Endothelial cell (in vitro differentiated cells): ENCODE measurements around the gene FICD. TPM values are rescaled to one million over a fixed set of nuclear protein-coding genes. Genes with fewer than 3 reads are reported as not detected.

Experiments
- DNase-seq: peaks from one replicate; pipeline ENCODE4 v3.0.0; 2021; ENCODE audit warnings: low spot score
- H3K27ac Mint-ChIP-seq: one replicate; pipeline ENCODE4 v1.8.0; 2021; ENCODE audit warnings: mixed read lengths, inconsistent platforms; ENCODE audit not compliant: unreplicated experiment
- H3K27me3 Mint-ChIP-seq: one replicate; pipeline ENCODE4 v1.8.0; 2021; ENCODE audit warnings: mild to moderate bottlenecking, moderate library complexity, mixed read lengths, inconsistent platforms; ENCODE audit not compliant: unreplicated experiment
- H3K36me3 Mint-ChIP-seq: one replicate; pipeline ENCODE4 v1.8.0; 2021; ENCODE audit warnings: mild to moderate bottlenecking, low read depth, mixed read lengths, inconsistent platforms; ENCODE audit not compliant: unreplicated experiment
- H3K4me1 Mint-ChIP-seq: one replicate; pipeline ENCODE4 v1.8.0; 2021; ENCODE audit warnings: mild to moderate bottlenecking, mixed read lengths, inconsistent platforms; ENCODE audit not compliant: unreplicated experiment
- H3K4me3 Mint-ChIP-seq: one replicate; pipeline ENCODE4 v1.8.0; 2021; ENCODE audit warnings: mild to moderate bottlenecking, mixed read lengths, inconsistent platforms; ENCODE audit not compliant: unreplicated experiment
- H3K9me3 Mint-ChIP-seq: one replicate; pipeline ENCODE4 v1.8.0; 2021; ENCODE audit warnings: mixed read lengths, inconsistent platforms; ENCODE audit not compliant: unreplicated experiment
- total RNA-seq: library from RNA; stranded (reverse); fragmentation: NEBNext Ultra II Directional; extraction: Animal tissue kit (Norgen Biotek cat#: 25700); gene quantifications from one replicate; pipeline ENCODE4 v1.2.1, GENCODE V29; 2021; ENCODE audit not compliant: unreplicated experiment
- TF ChIP-seq, protein P1 (sequence below): fragments of 200-600 bp; sonication (generic); IDR thresholded peaks from one replicate; pipeline ENCODE4 v1.5.0; 2021; ENCODE audit warnings: antibody characterized with exemption; ENCODE audit not compliant: unreplicated experiment

Gene FICD
- total RNA-seq, 1 donor from 2014 or later = 5.5 TPM

DNA sequence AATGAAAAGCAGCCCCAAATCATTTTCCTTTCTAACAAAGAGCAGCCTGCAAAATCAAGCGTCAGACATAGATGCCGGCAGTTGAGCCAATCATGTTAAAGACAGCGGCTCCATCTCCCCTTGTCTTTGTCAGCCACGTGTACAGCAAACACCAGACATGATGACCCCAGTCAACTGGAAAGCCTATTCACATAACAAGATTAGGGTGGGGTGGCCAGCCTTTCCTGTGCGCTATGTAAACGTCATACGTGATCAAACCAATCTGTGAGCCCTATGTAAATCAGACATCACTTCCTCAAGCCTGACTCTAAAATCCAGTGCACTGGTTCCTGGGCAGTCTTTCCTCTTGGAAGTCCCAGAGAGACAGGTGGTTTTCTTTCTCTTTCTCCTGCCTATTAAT, 9.9 kb upstream of the FICD start:
- Mint-ChIP-seq H3K4me3 (no peak overlapping the region), H3K27me3 (peaks cover 1% of the 10 kb centered on the region)

DNA sequence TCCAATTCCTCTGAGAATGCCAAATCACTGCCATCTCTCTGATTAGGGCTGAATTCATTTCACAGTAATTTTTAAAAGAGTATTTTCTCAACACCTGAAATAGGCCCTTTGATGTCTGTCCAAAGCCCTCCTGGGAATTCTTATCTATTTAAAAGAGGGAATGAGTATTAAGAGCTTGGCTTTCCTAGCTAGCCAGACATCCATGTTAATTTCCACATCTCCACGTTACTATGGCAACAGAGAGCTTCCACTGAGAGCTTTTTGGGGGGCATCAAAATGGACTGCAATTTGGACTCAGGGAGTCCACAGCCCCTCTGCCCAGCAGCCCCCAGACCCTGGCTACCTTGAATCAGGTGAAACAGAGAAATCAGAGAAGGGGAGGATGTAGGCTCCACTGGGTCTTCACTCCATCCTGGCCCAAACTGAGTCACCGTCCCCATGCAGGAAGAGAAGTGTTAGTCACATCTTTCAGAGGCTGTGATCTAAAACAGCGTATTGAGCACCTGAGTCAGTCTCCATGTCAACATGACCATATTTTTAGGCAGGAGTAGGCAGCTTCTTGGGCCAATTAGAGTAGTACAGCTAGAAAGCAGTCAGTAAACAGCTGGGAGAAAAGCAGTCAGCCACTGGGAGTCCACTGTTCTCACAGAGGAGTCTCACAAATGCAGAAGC, 7.0 kb upstream of the FICD start:
- no peaks in the 10 kb centered on the region for H3K27me3 Mint-ChIP-seq
- TF ChIP-seq, protein P1, sequence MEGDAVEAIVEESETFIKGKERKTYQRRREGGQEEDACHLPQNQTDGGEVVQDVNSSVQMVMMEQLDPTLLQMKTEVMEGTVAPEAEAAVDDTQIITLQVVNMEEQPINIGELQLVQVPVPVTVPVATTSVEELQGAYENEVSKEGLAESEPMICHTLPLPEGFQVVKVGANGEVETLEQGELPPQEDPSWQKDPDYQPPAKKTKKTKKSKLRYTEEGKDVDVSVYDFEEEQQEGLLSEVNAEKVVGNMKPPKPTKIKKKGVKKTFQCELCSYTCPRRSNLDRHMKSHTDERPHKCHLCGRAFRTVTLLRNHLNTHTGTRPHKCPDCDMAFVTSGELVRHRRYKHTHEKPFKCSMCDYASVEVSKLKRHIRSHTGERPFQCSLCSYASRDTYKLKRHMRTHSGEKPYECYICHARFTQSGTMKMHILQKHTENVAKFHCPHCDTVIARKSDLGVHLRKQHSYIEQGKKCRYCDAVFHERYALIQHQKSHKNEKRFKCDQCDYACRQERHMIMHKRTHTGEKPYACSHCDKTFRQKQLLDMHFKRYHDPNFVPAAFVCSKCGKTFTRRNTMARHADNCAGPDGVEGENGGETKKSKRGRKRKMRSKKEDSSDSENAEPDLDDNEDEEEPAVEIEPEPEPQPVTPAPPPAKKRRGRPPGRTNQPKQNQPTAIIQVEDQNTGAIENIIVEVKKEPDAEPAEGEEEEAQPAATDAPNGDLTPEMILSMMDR = no peak
- no peak overlapping the region for H3K4me3 Mint-ChIP-seq
- no peak overlapping the region for H3K27ac Mint-ChIP-seq
- H3K4me1 Mint-ChIP-seq = peaks cover 5% of the 10 kb centered on the region
- no peaks in the 10 kb centered on the region for H3K36me3 Mint-ChIP-seq
- no peak for DNase-seq
- H3K9me3 Mint-ChIP-seq = peaks cover 3% of the 10 kb centered on the region

More for the DNA sequence above, 9.9 kb upstream of the FICD start:
- no peak for DNase-seq
- H3K27ac Mint-ChIP-seq = no peak overlapping the region
- TF ChIP-seq, protein P1 = no peak
- no peaks in the 10 kb centered on the region for H3K4me1 Mint-ChIP-seq
- no peaks in the 10 kb centered on the region for H3K36me3 Mint-ChIP-seq
- peaks cover 5% of the 10 kb centered on the region for H3K9me3 Mint-ChIP-seq

DNA sequence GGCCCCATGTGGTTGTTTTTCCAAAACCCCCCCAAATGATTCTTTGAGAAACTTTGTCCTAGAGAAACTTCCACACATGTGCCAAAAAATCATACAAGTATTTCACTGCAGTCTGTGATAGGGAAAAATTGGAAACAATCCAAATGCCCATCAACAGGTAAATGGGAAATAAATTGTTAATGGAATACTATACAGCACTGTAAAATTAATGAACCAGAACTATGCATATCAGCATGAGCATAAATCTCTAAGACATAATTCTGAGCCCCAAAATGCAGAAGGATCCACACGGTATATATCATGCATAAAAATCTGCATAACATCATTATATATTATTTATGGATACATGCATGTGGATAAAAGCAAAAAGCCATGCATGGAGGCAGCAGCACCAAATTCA, 5.3 kb upstream of the FICD start:
- Mint-ChIP-seq H3K9me3 (no peaks in the 10 kb centered on the region), H3K4me3 (no peak overlapping the region), H3K27ac (no peak overlapping the region), H3K36me3 (peaks cover 3% of the 10 kb centered on the region), H3K27me3 (peaks cover 3% of the 10 kb centered on the region), H3K4me1 (peaks cover 5% of the 10 kb centered on the region)
- TF ChIP-seq, protein P1 = no peak
- no peak for DNase-seq

DNA sequence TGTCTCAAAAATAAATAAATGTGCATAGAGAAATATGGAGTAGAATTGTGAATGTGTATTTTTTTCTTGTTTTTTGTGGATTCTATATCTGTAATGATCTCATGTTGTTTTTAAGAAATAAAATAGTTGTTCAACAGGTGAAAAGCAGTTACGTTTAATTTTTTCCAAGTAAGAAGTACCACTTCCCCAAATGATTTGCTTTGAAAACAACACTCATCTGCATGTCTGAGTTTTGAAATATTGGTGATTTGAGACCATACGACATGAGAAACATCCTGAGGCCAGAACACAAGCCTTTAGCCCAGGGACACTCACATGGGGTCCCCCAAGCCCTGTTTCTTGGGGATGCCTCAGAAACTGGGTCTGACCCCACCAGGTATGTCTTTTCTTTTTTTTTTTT, 4.2 kb upstream of the FICD start:
- no peak overlapping the region for H3K27ac Mint-ChIP-seq
- H3K9me3 Mint-ChIP-seq = no peaks in the 10 kb centered on the region
- peaks cover 4% of the 10 kb centered on the region for H3K27me3 Mint-ChIP-seq
- H3K4me3 Mint-ChIP-seq = no peak overlapping the region
- H3K36me3 Mint-ChIP-seq = peaks cover 5% of the 10 kb centered on the region
- peaks cover 7% of the 10 kb centered on the region for H3K4me1 Mint-ChIP-seq
- no peak for DNase-seq
- TF ChIP-seq, protein P1 = no peak

DNA sequence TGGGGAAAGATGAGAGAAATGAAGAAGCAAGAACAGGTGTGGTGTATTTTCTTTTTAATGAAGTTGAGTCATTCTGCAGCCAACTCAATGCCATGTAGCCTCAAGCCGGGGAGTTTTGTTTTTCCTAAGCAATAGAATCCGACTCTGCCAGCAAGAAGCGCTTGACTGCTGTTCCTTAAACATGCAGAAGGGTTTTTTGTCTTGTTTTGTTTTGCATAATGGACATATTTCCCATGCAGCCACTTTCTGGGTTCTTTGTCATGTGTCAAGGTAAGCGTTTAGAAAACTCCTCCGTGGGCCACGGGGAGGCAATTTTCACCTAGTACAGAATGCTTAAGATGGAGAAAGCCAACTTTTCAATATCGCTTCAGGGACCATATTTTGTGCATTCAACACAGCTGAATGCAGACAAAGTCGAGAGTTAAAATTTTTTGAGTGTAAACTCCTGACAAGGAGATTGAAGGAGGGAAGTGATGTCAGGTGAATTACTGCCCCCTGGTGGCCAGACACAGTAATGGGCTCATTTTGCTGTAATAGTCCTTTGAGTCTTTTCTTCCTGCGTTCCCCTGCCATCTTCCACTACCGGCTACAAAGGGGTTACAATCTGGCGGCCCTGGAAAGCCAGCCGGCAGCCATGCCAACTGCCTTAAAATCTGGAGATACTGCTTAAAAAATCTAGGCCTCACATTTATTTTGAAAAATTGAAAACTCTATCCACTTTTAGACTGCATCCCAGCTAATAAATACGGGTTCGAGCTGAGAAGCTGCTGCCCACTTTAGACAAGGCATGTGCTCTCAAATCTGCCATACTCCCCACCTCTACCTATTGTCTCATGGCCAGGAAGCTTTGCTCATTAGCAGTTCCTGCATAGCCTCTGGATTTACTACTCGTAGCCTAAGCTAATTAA, 3.2 kb upstream of the FICD start:
- H3K36me3 Mint-ChIP-seq = peaks cover 6% of the 10 kb centered on the region
- DNase-seq = peak; percentile 76
- H3K27ac Mint-ChIP-seq = peak overlapping the region; percentile 36
- no peaks in the 10 kb centered on the region for H3K9me3 Mint-ChIP-seq
- no peak overlapping the region for H3K4me3 Mint-ChIP-seq
- peaks cover 9% of the 10 kb centered on the region for H3K4me1 Mint-ChIP-seq
- H3K27me3 Mint-ChIP-seq = peaks cover 13% of the 10 kb centered on the region
- TF ChIP-seq, protein P1 = peak; percentile 97
